SHP77 treated with DMSO at 0.1 percent for 48 hours (cell line): ENCODE results near the gene C17orf100.
"Not testable (repeated sequence)": the region's sequence is repeated elsewhere in the genome, so short reads cannot be mapped to it uniquely, and the experiment has no call there.

ENCODE experiments used
- DNase-seq: peaks from one replicate; lab custom pipeline; 2025; lab: John Stamatoyannopoulos, UW

C17orf100 gene

DNA sequence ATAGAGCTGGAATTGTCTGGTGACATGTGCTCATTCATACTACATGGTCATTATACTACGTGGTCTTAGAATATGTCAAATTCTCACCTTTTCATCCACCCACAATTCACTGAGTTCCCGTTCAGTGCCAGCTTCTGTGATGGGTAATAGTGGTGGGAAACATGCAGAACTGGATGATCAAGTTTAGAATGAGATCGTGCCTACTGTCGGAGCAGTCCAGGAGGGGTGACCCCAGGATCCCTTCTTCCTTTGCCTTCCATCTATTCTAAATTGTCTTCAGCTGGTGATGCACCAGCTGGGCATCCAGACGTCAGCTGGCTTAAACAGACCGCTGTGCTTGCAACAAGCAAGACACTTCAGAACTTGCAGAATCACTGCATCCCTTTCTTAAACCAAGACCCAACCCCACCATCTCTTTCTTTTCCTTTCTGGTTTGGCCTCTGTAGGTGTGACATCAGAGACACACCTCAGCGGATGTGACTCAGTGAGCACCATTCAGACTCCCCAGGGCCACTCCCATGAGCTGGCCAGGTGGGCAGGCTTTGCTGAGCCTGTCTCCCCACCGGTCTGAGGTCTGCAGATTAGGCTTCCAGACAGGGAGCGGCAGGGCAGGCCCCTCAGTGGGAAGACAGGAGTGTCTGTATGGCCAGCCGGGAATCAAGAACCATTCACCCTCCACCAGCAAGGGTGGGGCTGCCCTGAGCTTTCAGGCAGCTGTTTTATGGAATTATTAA is 18.1 kb downstream of the C17orf100 start:
- DNase-seq = no peak

DNA sequence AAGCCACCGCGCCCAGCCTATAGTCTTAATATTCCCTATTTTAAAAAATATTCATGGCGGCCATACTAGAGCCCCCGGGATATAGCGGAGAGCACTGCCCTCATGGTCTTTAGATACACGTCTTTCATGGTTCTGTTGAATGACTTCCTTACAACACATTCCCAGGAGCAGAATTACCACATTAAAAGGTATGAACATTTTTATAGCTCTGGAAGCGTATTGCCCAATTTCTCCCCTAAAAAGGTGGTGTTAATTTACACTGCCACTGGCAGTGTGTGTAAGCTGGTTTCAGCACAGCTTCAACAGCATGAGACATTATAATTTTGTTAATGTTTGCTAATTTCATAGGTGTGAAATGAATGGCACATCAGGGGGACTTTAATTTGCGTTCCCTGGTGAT is 19.0 kb downstream of the C17orf100 start:
- DNase-seq = no peak

DNA sequence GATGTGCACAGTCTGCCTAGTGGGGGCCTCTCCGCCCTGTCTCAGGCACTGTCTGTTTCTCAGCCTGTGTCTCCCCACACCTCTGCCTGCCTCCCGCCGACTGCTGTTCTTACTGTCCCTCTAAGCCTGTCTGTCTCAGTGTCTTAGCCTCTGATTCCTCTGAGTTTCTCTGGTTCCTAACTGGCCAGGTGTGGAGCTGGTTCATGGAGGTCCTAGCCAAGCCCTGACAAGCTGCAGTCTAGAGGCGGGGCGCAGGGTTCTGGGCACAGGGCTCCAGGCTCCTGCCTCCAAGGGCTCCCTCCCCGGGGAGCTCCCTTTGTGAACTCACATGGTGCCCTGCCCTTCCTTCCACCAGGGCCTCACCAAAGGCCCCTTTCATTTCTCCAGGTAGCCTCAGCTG is 19.4 kb downstream of the C17orf100 start:
- no peak for DNase-seq

DNA sequence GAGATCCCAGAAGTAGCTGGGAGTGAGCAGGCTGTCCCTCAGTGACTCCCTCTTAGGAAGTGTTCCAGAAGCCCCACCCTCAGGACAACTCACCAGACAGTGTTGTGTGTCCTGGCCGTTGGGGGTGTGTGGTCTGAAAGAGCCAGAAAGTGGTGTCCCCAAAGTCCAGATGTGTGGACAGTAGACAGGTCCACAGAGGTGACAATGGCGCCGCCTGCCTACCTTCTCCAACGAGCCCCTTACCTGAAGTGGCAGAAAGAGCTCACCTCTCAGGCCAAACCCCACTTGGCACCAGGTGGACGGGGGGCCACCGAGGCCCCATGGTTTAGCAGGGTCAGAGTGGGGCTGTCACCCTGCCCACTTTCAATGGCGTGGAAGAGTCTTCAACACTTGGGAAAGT is 19.9 kb downstream of the C17orf100 start:
- no peak for DNase-seq

DNA sequence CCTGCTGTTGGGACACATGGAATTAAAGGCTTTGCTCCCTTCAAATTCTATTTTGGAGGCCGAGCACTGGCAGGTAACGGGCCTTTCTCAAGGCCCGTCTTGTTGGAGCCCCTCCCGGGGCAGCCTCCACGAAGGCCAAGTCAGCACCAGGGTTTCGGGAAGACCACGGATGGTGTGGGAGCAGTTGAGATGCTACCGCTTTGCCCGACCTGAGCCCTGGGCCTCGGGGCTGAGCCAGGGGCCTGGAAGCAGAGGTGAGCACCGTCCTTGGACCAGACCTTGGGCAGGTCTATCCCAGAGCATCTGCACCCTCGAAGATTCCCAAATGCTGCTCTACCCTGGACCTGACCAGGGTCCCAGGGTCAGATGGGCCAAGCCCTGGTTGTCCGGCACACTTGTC is 23.0 kb downstream of the C17orf100 start:
- DNase-seq = no peak

DNA sequence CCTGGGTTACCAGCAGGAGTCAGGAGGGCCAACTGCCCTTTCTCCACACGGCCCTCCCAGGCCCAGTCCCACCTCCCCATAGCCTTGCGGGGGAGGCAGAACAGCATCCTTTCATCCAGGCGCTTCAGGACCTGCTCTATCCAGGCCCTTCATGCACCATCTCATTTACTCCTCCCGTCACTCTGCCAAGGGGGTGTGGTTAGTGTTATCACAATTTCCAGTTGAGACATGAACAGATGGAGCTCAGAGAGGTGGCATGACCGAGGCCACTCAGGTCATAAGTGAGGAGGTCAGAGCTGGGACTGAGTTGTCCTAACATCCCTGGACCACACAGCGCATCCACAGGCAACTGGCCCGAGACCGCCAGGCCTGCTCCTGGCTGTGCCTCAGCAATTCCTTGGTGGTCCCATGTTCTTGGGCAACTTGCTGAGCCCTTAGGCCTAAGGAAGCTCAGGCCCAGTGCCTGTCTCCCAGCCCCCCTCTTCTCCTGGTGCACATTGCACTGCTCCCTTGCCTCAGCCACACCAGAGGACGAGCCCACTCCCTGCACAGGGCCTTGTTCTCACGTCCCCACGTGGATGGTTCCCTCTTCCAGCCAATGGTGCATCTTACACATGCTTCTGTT is 23.8 kb downstream of the C17orf100 start:
- DNase-seq = no peak

DNA sequence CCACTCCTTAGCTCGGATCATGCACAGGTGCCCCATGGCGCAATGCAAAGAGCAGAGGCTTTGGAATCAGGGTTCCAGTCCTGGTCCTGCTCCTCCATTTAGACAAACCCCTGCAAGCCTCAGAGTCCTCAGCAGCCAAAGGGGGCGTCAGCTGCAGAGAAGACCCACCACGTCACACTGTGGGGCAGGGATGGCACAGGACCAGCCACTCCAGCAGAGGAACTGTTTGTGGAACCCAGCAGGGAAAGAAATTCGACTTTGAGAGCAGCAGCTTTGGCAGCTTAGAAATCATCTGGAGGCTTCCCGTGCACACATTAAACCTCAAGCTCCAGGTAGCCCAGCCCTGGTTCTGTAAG is 25.2 kb downstream of the C17orf100 start:
- no peak for DNase-seq

DNA sequence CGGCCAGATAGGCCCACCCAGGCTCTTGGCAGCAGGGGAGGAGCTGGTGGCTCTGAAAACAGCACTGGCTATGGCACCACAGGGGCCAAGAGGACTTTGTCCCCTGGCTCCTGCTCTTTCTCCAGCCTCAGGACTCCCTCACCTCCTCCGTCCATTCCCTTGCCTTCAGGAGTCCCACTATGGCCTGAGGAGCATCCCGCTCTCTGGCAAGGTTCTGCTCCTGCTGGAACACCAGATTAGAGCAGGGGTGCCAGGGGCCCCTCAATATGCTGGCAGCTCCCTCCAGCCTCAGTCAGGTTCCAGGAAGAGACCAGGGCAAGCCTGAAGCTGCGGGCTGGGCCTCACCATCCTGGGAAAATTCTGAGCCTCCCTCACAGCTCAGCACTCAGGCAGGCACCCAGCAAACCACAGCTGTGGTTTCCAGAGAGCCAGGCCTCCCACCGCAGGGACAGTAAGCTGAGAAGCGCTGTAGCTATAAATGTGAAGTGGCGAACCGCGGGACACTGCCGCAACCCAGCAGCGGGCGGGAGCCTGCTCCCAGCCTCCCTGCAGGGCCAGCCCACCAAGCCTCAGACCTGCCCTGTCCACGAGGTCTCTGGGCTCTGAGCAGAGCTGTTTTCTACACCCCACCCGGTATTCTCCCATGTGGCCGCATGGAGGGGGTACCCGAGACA is 25.7 kb downstream of the C17orf100 start:
- DNase-seq = no peak

DNA sequence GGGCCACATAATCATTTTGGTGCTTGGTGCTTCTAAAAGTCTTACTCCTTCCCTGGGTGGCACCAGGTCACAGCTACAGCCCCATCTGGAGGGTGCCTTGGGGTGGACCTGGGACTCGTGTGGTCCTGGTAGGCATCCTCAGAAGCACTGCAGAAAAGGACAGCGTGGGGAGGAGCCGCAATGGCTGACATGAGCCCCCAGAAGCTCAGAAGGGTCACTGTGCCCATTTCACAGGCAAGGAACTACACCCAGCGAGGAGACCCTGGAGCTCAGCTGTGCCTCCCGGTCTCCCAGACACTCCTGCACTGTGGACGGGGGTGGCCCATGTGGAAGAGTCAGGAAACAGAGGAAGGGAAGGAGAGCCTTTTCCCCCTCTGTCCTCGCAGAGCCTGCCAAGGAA is 26.4 kb downstream of the C17orf100 start:
- no peak for DNase-seq

DNA sequence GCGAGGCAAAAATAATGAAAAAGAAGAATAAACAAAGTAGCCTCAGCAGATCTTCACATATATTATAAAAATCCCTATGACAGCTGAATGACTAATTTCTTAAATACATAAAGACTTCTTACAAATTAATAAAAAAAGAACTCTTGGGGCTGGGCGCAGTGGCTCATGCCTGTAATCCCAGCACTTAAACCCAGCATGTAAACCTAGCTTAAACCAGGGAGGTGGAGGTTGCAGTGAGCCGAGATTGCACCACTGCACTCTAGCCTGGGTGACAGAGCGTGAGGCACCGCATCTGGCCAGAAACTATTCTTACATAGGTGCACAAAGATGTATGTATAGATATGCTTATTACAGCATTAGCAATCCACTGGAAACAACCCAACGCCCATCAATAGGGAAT is 27.7 kb downstream of the C17orf100 start:
- DNase-seq = no peak

DNA sequence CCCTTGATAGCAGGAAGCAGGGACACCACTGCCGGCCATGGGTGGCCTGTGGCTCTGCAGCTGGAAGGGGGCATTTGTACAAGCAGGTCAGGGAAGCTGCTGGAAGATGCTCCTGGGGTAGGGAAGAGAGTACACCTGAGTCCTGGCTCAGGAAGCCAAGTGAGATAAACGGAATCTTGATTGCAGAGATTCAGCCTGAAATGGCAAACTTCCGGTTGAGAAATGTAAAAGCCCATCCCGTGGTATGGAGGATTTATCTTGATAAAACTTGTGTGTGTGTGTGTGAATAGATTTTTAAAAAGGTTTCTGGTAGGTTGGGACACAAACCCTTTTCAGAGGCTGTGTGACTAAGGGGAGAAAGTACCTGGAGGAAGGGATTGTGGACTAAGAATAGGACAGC is 29.6 kb downstream of the C17orf100 start:
- no peak for DNase-seq

DNA sequence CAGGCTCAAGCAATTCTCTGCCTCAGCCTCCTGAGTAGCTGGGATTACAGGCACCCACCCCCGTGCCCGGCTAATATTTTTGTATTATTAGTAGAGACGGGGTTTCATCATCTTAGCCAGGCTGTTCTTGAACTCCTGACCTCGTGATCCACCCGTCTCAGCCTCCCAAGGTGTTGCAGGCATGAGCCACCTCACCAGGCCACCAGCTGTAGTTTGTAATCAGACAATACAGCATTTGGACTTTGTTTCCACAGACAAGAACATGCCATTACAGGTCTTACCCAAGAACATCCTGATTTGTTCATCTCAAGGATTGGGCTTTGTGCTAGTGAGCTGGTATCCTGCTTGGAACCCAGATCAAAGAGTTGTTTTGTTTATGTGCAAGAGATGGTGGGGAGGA is 30.1 kb downstream of the C17orf100 start:
- no peak for DNase-seq

DNA sequence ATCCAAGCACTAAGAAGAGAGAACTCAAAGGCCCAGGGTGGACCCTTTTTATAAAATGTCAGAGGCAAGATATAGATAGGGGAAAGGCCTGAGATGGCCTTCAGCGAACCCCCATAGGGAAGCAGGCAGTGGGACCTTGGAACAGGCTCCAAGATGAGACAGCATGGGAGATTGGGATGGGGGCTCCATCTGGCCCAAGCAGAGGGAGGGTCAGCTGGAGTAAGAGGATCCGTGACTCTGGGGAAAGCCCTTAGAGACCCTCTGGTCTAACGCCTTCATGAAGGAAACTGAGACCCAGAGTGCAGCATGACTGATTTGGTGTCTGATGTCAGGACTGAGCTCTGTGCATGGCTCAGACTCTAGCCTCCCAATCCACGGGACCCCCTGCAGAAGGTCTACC is 30.8 kb downstream of the C17orf100 start:
- no peak for DNase-seq

DNA sequence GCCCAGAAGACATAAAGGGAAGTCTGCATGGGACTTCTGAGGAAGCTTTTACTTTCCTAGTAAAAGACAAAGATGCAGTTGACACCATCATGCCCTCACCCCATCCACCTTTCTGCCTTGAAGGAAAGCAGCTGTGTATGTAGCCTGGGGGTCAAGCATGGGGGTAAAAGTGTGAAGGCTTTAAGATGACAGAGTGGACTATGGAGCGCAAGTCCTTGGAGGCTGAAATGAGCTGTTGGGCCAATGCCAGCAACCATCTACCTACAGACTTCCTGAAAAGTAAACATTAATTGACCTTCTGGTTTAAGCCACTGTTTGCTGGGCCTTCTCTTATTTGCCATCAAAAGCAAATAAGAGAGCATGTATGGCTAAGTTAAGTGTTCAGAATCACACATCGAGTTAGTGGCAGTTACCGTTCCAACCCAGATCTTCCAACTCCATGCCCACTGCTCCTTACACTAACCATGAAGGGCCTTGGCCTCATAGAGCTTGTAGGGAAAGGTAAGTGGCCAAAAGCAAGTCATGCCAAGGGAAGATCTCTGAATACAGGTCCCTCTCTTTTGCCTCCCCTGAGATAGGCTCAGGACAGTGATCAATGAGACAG is 31.6 kb downstream of the C17orf100 start:
- DNase-seq = no peak

DNA sequence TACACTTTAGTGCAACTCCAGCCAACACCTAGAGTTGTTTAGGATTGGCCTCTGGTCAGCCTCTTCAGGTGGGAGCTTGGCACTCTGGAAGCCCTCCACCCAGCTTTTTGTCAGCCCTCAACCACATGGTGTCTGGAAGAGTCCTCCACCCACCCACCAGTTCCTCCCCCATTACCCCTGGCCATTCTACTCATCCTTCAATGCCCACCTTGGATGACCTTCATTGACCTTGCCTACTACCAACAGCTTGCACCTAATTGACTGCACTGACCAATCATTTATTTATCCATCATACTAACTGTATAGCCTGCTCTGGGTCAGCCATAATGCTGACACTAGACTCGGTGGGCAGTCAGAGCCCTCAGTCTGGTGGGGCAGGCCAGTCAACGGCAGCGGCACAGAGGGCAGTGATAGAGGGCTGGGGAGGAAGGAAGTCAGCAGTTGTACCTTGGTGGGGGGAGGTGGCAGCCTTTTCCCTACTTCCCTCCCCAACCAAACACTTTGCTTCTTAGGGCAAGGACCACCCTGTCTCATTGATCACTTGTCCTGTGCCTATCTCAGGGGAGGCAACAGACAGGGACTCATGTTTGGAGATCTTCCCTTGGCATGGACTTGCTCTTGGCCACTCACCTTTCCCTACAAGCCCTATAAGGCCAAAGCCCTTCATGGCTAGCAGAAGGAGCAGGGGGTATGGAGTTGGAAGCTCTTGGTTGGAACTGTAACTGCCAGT is 32.3 kb downstream of the C17orf100 start:
- no peak for DNase-seq

DNA sequence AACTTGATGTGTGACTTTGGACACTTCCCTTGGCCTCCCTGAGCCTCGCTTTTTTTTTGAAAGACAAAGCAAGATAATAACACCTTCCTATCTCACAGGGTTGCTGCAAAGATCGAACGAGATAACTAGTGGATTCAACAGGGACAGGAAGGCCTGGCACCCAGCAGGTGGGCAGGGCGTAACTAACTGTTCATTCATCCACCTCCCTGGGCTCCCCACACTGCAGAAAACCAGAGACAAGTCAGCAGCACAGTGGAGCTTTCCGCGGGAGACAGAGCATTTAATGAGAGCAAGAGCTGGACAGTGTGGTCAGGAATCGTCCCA is 32.9 kb downstream of the C17orf100 start:
- no peak for DNase-seq

DNA sequence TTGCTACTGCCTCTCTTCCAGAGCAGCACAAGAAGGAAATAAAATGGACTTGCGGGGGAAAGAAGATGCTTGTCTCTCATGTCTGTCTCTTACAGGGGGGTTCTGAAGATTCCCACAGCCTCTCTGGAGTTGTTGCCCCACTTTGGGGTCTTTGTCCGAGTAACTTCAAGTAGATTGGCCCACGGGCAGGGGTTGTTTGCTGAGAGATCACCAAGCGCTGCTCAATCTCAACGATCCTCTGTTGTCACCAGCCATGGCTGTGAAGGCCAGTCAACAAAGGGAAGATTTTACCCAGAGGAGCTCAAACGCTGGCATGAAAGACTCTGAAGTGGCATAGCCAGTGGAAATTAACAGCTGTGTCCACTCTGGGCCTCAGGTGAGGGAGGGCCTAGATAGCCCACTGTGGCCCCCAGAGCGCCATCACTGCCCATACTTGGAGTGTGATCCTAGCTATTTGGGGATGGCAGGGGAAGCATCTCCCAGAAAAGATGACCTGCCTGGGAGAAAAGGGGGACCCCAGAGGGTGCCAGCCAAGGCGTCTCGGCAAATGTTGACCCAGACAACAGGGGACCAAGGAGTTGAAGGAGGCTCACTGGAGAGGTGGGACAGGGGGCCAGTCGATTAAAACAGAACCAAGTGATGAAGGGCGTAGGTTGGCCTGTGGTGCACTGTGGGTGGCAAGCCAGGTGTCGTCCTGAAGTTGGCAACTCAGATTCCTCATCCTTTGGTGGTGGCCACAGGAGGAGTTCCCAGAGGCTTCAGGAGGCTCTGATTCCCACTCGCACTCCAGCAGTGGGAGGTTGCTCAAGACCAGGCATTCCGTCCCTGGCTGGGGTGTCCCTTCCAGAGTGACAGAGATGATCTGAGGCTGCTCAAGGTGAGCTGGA is 33.6 kb downstream of the C17orf100 start:
- no peak for DNase-seq

DNA sequence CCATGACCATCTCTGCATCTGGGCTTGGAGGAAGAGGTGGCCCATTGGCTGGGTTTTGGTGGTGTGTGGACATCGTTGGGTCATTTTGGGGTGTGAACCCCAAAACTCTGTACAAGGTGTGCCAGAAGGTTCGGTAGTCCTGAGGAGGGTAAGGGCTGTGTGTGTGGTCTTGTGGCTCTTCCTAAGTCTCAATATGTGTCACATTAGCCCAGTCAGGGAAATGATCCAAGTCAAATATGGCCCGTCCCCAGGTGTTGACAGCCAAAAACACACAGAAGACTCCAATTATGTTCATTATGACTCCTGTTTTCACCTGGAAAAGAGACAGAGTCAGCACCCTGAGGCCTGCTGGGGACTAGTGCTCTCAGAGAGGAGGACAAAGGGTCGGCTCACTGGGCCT is 34.5 kb downstream of the C17orf100 start:
- no peak for DNase-seq

DNA sequence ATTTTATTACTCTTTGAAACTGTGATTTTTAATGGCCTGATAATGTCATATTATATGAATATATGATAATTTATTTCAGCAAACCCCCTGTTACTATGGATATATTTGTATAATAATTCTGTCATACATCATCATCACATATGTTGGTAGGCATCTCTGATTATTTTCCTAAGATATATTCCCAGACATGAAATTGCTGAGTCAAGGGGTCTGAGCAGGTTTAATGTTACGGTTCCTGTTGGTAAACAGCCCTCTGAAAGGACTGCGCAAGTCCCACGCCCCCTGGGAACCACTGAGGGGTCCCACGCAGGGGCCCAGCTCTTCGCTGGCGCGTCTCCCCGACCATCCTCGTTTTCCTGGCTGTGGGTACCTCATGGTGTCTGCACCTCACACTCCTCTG is 37.4 kb downstream of the C17orf100 start:
- DNase-seq = no peak

DNA sequence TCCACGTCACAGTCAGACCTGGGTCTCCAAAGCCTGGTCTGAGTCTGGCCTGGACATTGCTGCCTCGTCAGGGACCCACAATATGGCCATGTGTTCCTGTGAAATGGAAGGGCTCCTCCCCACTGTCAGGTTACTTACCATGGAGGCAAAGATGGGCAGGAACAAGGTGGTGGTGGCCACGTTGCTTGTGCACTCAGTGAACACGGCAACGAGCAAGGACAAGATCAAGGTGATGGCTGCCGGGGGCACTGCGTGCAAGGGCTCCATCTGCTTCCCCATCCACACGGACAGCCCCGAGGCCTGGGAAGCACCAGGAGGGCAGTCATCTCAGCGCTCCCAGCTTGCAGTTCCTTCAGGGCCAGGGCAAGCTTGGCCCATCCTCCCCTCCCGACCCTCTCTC is 39.1 kb downstream of the C17orf100 start:
- DNase-seq = no peak

DNA sequence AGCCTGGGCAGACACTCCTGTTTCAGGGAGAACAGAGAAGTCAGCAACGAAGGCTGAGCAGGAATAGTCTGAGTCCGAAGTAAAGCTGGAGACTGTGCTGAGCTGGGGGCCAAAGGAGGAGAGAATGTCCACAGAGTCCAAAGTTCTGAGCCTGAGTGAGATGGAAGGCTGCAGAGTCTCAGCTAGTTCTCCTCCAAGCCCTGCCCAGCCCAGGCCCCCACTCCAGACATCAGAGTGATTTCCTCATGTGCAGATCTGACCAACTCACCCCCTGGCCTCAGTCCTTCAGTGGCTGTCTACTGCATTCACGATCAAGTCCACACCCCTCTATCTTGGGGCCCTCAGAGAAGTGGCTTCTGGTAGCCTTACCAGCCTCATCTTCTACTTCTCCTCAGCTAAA is 40.0 kb downstream of the C17orf100 start:
- no peak for DNase-seq

DNA sequence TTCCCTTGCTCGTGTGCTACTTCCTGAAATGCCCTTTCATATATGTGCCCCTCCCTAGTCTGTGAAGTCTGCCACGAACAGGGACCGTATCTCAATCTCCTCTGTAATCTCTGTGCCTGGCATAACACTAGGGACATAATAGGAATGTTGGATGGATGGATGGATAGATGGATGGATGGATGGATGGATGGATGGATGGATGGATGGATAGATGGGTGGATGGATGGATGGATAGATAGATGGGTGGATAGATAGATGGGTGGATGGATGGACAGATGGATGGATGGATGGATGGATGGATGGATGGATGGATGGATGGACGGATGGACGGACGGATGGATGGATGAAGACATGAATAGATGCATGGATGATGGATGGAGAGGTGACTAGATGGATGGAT is 40.4 kb downstream of the C17orf100 start:
- DNase-seq = not testable (repeated sequence)
